CD4-positive, alpha-beta T cell treated with Interleukin-2 at 100 ng/mL for 4 hours (primary cell): ENCODE measurements around the gene ZFHX3.

Experiments used
- DNase-seq: peaks from one replicate; pipeline ENCODE4 v3.0.0-alpha.2; 2020; ENCODE audit warnings: low spot score

ZFHX3 gene

DNA sequence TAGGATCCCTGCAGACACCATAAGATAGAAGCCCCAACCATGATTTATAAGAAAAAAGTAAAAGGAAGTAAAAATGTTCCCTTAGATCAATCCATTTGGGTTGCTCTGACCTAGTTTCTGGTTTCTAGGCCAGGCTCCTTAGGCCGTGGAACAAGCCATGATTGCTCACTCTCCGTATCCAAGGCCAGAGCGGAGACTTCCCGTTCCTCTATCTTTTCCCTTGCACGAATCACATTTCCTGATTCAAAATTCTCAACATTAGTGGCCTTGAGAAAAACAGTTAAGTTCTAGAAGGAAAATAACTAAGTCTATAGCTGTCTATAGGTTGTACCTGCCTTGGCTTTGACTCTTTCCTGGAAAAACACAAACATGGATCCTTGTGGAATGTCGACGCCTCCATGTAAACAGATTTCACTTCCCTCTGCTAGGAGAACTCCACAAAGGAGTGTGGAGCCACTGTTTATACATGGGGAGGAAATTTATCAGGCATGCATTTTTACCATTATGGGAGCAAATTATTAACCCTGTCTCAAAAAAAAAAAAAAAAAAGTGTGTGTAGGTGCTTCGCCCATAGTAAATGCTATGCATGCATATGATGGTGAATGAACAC lies 149.6 kb downstream of the ZFHX3 start:
- no peak for DNase-seq

DNA sequence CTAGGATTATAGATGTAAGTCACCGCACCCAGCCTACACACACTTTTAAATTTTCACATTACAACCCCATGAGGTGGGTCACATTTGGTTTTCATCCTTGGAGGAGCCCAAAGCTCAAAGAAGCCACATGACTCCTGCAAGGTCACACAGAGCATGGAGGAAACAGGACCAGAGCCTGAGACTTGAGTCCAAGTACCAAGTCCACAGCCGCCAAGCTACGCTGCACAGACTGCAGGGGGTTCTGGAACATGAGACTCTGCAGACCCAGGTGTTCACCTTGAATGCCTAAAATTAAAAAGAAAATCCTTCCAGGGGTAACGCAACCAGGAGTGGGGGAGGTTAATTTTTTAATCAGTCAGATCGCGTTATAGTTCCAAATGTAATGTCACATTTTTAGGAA lies 150.2 kb downstream of the ZFHX3 start:
- DNase-seq, result no peak

DNA sequence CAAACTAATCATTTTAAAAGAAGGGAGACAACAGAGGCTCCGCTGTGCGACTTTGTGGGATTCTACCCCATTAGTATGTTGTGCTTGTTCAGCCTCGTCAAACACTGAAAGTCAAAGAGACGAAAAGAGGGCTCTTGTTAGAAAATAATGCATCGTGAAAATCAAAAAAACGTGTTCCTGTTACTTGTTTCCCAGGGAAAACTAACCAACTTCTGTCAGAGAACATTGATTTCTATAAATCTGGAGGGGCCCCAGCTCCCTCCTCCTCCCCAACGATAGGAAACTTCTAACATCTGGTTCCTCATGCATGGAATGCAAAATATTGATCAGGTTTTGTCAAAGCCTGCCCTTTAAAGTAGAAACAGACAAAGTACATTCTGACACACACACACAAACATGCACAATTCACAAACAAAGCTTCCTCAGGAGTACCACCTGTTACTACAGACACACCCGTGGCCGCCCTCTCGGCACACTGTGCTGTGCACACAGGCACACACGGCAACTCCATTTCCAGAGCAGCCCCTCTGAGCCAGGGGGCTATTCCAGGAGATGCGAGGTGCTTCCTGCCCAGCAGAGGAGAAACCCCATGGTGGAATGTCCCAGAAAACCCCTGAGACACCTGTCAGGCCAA lies 151.3 kb downstream of the ZFHX3 start:
- DNase-seq, result no peak

DNA sequence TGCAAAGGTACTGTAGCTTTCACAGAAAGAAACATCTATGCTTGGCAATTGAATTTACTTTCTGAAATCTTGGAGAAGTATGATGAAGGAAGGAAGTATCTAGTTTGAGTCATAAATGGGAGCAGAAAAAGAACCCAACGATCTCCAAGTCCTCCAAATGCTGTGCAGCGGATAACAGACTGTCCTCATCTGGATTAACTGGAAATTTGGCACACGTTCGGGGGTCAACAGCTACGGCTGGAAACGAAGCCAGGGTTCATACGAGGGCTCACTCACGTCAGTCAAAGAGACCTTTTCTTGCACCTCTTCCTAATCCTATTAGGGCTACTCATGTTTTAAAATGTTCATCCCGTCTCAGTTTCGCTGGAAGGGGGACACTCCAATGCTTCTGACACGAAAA lies 152.0 kb downstream of the ZFHX3 start:
- no peak for DNase-seq

DNA sequence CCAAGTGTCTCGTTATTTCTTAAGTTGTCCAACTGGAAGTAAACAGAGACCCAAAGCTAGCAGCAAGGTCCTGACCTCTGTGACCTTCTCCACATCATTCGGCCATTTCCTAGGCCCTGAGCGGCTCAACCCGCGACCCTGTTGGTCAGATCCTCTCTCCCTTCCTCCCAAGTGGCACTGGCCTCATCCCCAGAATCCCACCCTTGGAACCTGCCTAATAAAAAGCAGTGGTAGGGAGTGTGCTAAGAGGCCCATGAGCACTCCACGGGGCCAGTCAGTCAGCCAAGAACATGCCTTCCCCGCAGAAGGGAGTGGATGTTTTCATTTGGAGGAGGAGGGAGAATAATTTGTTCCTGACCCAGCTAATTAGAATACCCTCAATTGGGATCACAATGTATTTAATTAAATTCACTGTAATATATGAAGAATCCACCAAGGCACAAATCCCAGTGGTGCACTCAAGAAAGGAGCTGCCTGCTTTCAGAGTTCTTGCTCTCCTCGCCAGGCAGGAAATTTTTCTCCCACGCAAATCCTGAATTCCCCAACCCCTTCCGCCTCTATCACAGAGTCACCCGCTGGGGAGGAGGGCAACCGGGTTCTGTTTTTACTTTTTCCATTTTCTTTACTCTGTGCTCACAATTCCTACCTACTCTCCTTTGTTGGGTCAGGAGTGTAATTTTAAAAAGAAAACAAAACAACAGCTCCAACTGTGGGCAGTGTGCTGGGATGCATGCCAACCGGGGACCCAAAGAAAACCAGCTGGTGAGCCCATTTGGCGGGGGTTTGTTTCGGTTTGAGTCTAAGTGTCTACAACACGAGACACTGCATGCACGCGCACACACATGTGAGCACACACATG lies 153.4 kb downstream of the ZFHX3 start:
- DNase-seq, result no peak

DNA sequence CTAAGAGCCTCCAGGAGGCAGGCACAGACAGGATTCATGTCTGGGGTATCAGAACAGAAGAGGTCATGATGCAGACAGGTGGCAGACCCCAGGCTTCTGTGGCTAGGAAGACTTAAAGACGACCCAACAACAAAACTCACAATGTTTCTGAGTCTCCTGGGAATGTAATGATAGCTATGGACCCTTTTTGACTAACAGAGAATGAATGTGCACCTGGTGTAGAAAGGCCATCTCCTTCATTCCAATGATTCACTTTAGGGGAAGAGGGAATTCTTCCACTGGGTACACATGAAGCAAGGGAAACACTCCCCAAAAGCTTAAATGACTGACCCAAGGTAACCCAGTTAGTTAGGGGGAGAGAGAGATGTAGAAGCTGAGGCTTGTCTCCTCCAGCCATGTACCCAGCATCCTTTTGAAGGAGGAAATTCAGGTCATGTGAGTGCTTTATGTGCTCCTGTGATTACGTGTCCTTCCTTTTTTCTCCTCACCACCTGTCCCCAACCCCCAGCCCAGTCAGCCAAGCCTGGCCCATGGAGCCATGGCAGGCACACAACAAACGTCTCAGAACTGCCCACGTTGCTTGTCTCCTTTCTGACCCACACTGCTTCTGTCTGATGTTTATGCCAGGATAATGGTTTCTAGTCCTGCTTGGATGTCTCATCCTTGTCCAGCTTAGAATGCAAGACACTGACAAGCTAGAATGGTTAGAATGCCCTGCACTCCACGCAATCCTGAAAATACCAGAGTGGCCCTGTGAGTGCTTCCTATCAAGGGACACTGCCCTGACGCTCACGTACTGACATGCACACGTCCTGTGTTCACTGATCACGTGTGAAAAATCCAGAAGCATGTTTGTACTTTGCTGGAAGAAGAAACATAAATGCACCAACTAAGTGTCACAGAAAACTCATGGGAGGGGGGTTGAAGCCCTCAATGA lies 156.4 kb downstream of the ZFHX3 start:
- DNase-seq, result no peak

DNA sequence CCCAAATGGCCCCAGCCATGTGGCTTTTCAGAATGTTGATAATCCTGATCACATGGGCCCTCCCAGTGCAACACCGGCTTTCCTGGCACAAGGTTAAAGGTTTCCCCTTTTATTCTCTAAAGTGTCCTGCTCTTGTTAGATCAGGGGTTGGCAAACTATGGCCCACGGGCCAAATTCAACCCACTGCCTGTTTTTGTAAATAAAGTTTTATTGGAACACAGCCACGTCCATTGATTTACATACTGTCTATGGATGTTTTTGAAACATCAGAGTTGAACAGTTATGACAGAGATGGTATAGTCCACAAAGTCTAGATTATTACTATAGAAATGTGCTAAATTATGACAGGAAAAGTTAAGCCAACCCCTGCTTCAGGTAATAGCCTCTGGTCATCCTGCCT lies 157.3 kb downstream of the ZFHX3 start:
- no peak for DNase-seq

DNA sequence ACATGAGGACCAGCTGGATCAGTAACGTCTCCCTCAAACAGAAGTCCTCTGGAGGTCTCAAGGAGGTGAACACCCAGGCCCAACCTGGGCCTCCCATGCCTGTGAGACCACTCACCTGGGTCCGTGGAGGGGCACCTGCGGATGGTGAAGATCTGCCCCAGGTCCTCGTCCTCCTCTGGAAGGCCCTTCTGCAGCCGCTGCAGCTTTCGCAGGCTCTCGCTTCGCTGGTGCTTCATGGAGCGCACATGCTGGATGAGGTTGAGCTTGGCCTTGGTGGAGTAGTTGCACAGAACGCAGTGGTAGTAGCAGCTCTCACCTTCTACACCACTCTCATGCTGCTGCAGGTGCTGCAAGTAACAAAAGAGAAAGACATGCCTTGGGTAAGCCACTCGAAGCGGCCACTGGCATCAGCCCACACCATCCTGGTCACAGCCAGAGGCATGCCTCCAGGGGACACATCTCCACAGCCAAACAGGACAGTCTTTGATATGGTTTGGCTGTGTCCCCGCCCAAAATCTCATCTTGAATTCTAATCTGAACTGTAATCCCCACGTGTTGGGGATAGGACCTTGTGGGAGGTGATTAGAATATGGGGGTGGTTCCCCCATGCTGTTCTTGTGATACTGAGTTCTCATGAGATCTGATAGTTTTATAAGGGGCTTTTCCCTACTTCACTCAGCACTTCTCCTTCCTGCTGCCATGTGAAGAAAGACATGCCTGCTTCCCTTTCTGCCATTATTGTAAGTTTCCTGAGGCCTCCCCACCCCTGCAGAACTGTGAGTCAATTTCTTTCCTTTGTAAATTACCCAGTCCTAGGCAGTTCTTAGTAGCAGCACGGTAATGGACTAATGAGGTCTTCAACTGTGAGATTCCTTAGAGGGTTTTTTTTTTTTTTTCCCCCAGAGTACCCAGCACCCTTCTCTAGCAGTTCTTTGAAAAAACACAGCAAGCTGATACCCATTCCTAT lies 158.0 kb downstream of the ZFHX3 start:
- no peak for DNase-seq

DNA sequence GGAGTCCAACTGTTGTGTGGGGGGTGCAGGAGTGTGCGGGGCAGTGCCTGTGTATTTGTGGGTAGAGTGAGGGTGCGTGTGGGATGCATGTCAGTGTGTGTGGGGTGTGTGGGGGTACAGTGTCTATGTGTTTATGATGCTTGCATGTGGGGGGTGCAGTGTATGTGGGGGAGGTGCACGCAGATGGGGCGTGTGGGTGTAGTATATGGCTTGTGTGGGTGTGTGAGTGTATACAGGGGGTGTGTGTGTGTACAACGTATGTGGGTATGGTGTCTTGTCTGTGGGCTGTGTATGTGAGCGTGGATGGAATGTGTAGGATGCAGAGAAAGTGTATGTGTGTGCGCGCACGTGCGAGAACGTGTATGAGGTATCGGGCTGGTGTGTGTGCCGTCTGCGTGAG lies 160.4 kb downstream of the ZFHX3 start:
- no peak for DNase-seq

DNA sequence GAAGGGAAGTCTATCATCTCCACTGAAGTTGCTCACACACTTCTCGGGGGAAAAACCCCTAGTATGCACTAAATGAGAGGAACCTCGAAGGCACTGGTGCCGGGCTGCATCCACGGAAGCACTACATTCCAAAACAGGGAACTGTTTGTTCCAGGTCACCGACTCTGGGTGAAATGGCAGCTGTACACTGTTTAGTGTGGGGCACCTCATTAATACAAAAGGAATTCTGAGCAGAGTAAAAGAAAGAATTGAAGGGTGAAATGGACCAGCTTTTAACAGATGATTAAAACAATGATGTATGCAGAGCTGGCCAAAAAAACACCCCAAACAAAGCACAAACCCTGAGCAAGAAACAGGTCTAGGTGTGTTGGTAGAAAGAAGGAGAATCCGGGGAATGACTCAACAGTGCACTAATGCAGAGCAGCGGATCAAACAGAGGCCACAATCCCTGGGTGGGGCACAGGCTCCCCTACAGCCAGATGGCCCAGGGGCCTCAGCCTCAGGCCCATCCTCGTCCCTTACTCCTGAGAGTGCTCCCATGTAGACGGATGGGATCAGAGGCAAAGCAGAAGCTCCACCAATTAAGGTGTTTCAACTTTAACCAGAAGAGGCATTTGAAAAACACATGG lies 161.5 kb downstream of the ZFHX3 start:
- DNase-seq, result no peak

DNA sequence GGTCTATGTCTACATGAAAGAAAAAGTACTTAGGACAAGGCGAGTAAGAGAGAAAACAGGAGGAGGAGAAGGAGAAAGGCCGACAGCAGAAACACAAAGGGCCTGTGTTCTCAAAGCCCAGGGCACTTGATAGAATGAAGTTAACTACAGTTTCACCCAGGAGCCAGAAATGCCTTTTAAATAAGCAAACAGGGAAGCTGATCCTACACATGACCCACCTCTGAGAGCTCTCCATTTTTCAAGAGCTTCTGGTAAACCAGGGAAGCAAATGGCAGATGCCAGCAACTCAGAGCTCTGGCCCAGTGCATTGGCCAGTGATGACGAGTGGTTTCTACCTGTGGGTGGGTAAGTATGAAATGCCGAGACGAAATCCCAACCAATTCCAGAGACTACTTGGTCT lies 163.4 kb downstream of the ZFHX3 start:
- DNase-seq, result no peak

DNA sequence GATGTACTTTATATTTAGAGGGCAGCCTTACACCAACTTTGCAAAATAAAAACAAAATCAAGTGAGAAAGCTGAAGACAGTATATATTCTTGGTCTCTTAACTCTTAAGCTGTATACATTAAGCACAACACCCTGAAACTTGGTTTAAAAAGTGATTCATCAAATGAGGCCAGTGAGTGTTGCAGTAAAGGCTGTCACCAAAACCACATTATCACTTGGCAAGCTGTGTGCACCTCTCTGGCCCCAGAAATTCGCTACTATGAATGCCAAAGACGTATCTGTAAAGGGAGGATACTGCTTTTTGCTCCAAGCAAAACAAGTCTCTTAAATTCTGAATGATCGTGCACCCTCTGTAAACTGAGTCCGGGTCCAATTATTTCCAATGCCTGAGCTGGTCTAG lies 163.9 kb downstream of the ZFHX3 start:
- no peak for DNase-seq

DNA sequence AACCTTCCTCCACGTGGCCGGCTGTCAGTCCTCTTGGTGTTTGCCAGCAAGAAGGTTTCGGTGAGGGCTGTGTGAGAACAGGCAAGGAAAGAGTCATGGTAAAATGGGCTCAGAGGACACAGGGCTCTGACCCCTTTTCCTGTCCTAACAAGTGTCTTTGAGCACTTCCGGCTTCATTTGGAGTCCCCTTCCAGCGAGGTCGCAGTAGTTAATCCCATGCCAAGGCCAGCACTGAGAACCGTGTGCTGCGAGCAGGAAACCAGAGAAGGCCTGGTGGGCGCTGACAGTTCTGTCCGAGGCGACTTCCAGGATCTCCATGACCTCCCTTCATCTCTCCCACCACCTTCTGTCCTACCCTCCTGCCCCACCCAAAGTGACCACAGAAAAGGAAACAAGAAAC lies 168.1 kb downstream of the ZFHX3 start:
- DNase-seq, result no peak

DNA sequence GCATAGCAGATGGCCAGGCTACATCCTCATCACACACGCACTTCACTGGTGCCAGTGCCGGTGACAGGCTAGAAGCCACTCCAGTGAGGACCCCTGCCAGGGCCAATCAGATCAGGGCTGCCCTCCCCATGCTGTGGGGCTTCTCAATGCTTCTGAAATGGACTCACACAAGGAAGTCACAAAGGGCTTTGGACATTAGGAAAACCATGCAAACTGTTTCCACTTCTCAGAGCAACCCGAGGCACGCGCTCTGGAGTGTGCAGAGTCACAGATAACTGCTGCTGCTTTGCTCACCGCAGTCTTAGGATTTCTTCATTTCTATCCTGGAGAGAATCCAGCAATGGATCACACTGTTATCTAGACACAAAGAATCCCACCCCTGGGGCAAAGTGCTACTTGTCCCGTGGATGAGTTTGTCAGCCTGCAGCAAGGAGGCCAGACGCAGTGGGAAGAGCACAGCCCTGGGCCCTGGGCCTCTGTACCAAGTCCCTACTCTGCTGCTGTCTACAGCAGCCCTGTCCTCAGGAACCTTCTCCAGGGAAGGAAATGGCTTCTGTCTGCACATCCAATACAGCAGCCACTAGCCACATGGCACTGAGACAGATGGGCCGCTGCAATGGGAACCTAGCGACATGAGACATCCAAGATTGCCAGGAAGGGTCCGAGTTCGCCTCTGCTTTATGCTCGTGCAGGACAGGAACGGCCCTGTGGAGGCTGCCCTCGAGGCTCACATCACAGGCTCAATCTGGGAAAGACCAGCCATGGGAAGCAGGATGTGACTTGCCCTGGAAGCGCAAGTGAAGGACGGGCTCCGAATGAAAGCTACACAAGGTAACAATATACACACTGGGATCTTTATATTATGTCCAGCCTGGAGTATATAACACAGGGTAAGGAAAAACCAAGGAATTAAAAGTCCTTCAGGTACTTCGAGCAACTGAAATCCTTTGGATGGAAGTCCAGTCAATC lies 169.3 kb downstream of the ZFHX3 start:
- DNase-seq, result no peak

DNA sequence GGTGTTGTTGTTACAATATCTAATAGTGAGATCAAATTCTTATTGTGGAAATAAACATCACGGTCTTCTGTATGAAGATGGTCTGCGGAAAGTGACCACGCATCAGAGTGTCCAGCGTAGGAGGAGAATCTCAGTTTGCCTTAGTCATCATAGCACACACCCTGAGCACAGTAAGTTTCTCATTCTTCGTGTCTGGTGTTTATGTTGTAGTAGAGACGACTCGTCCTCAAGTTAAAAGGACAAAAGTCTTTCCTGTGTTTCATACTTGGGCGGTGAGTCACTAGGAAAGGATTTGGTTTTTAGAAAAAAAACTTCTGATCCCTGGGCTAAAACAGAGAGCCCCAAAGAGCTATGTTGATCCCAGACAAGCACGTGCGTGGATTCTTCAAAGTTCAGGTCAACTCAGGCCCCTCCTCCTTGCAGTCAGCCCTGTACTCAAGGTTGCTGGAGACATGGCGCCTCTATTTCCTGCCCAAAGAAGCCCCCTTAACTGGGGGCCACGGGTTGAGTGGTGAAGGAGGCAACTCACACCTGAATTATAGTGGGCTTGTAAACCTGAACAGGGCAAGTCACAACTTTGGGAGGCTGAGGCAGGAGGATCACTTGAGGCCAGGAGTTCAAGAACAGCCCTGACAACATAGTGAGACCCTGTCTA lies 170.4 kb downstream of the ZFHX3 start:
- DNase-seq, result no peak

DNA sequence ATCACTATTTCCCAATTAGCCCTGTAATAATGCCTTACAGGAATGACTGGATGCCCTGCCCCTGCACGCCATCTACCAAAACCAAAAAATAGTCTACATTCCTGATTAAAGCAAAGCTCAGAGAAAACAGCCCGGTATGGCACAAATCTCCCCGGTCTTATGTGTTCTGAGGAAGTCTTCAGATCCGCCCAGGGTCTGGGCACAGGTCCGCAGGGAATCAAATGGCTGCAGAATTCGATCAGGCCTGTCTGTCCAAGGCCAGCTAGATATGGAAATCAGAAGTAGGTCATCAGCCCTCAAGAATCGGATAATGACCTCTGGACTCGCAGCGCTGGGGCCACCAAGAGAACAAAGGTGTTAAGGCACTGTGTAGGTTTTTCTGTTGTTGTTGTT lies 171.0 kb downstream of the ZFHX3 start:
- DNase-seq, result no peak

DNA sequence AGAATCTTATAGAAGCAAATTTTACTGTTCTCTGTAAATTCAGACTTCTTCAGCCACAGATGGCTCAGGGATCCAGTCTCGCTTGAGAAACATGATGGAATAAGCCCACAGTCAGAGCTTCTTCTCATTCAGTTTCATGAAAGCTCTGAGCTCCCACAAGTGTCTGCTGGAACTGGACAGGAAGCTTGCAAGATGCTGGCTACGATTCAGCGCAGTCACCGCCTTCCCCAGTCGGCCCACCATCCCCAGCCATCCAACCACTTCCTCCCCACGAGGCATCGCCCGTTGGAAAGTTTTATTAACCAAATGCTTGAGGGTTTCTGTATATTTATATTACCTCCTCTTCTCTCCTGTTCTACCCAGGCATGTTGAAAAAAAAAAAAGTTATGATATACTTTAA lies 171.7 kb downstream of the ZFHX3 start:
- DNase-seq, result no peak

DNA sequence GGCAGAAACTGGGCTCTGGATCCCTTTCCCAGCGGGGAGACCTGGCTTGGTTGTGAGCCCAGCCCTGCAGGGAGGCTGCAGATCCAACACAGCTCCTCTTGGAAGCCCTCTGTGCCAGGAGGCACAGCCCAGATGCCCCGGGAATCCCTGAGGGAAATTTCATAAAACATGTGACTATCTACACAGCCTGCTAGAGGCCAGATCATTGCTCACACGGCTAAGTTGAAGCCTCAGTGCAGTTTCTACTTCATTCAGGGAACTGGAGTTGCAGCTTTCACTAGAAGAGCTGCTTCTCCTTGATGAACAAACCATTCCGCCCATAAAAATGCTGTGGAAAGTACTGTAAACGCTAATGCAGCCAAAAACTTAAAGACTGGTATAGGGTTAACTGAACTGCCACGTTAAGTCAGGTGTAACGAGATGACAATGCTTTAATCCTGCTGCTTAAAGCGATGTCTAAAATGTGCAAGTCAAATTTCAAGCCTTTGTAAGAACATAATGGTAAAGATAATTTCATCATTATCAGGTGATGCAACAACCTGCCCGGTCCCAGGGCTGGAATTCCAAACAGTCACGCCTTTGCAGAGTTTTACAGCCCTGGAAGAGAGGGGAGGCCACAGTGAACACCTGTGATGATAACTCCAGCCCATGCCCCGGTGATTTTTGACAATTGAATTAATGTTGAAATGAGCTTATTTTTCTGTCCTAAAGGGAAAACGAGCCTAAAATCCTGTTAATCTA lies 172.5 kb downstream of the ZFHX3 start:
- DNase-seq, result no peak
